Right lobe of liver (tissue), 6 donors: ENCODE results near the gene GAS5. TPM values are rescaled to one million over a fixed set of nuclear protein-coding genes. Genes with fewer than 3 reads are reported as not detected.

Experiments used
- ATAC-seq, 4 donors: fragments of 200-7000 bp; cut with Tn5 transposase; one replicate each; pipeline ENCODE4 v1.9.1; 2020; ENCODE audit warnings: mild to moderate bottlenecking in 4 of 4, moderate library complexity in 4 of 4
- DNase-seq, 3 donors: peaks; one replicate each; pipeline ENCODE4 v3.0.0-alpha.2; 2020
- H3K27ac ChIP-seq, 3 donors: fragments of 200-600 bp; one replicate each; pipeline ENCODE4 v1.8.0; 2022
- H3K27me3 ChIP-seq, 2 donors: fragments of 200-600 bp; one replicate each; pipeline ENCODE4 v1.8.0; 2022
- H3K36me3 ChIP-seq, 4 donors: fragments of 200-600 bp; sonication (generic) in 1 of 4; one replicate each; pipeline versions ENCODE4 v1.5.1 to v1.8.0; 2017 to 2022; ENCODE audit warnings: control low read depth in 1 of 4
- H3K4me1 ChIP-seq, 4 donors: fragments of 200-600 bp; sonication (generic) in 1 of 4; one replicate each; pipeline versions ENCODE4 v1.5.1 to v1.8.0; 2017 to 2022; ENCODE audit warnings: control low read depth in 1 of 4
- H3K4me3 ChIP-seq, 3 donors: fragments of 200-600 bp; one replicate each; pipeline ENCODE4 v1.8.0; 2022
- H3K9me3 ChIP-seq, 4 donors: fragments of 200-600 bp; sonication (generic) in 1 of 4; one replicate each; pipeline versions ENCODE4 v1.5.1 to v1.8.0; 2017 to 2022; ENCODE audit warnings: control low read depth in 1 of 4
- POLR2A ChIP-seq: fragments of 450-650 bp; IDR thresholded peaks from one replicate; pipeline ENCODE4 v1.6.1; 2017; ENCODE audit warnings: antibody characterized with exemption, mild to moderate bottlenecking
- WGBS: methylation state at CpG from one replicate; pipeline ENCODE4 v1.1.6; 2018; ENCODE audit warnings: low coverage, low lambda C conversion rate; ENCODE audit not compliant: insufficient coverage; ENCODE audit errors: missing lambda C conversion rate; 5-methylcytosine and 5-hydroxymethylcytosine counted together
- intact Hi-C, 2 donors: fragments of 100-400 bp; cut with DNase I; formaldehyde crosslinking; loops; one replicate each; pipeline versions ENCODE4 v1.11.2 to v1.14.1; 2022
- total RNA-seq, 6 experiments: library from RNA; depleted of rRNA in 2 of 6; stranded (reverse); fragments of >200 nt in 2 of 6; fragmentation: NEBNext Ultra II Directional in 3 of 6; extraction: Animal tissue kit (Norgen Biotek cat#: 25700) in 3 of 6; gene quantifications; one replicate each; pipeline versions ENCODE4 v1.1.0 to v1.2.4, GENCODE V29; 2016 to 2023
- TF ChIP-seq, protein P1 (sequence below), 4 donors: fragments of 200-600 bp in 3 of 4; fragments of 450-650 bp in 1 of 4; IDR thresholded peaks; one replicate each; pipeline versions ENCODE4 v1.5.1 to v1.8.0; 2016 to 2022; ENCODE audit warnings: antibody characterized with exemption in 4 of 4, mild to moderate bottlenecking in 2 of 4
- donor health status: DM: no; HTN: yes; CAD: no.
- donor health status: DM: no; HTN: no; CAD: no.
- donor health status: DM: no; HTN: no; CAD: no.
- donor health status: DM: no; HTN: yes; CAD: no.
- donor health status: DM: no; HTN: yes; CAD: no.

Gene GAS5
- total RNA-seq, 6 experiments from 2014 or later, result 37.4 to 85.2 (median 61.5) TPM

DNA sequence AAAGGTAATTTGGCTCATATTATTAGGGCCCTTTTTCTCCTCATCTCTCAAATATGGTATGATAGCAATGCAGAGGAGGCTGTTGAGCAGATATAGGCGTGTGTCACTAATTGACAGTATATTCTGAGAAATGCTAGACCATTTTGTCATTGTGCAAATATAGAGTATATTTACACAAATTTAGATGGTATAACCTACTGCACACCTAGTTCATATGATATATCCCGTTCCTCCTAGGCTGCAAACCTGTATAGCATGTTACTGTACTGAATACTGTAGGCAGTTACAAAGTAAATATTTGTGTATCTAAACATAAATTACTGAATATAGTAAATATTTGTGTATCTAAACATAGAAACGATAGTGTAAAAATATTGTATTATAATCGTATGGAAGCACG lies 8.9 kb upstream of the GAS5 start:
- WGBS, result 94% methylated on average over 5 of the region's 5 CpGs
- no peak for DNase-seq
- no peaks in the 10 kb centered on the region for H3K36me3 ChIP-seq
- H3K4me3 ChIP-seq, result no peak overlapping the region
- H3K27me3 ChIP-seq, result no peaks in the 10 kb centered on the region
- no peaks in the 10 kb centered on the region for H3K9me3 ChIP-seq
- H3K4me1 ChIP-seq, result no peaks in the 10 kb centered on the region
- no peak for ATAC-seq
- no peak overlapping the region for H3K27ac ChIP-seq
- TF ChIP-seq, protein P1, sequence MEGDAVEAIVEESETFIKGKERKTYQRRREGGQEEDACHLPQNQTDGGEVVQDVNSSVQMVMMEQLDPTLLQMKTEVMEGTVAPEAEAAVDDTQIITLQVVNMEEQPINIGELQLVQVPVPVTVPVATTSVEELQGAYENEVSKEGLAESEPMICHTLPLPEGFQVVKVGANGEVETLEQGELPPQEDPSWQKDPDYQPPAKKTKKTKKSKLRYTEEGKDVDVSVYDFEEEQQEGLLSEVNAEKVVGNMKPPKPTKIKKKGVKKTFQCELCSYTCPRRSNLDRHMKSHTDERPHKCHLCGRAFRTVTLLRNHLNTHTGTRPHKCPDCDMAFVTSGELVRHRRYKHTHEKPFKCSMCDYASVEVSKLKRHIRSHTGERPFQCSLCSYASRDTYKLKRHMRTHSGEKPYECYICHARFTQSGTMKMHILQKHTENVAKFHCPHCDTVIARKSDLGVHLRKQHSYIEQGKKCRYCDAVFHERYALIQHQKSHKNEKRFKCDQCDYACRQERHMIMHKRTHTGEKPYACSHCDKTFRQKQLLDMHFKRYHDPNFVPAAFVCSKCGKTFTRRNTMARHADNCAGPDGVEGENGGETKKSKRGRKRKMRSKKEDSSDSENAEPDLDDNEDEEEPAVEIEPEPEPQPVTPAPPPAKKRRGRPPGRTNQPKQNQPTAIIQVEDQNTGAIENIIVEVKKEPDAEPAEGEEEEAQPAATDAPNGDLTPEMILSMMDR (IDR thresholded peaks at IDR 0.05), result no peak
- no peak for TF ChIP-seq POLR2A
- intact Hi-C loops, result no loop called here

DNA sequence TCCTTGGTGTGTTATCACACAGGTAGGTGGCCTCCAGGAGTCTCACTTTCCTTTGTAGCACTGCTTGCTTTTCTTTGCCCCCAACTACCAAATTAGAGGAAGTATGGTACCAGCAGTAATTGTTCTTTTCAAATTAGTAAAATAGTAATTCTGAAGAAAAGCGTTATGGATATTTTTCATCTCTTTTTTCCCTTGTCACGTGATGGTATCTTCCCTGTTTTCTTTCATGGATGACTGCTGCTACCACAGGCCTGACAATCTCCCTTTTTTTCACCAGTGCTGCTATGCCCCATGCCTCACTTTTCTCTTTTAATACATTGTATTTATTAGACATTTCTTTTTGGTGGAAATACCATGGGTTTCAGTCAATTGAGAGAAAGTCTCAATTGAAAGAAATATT lies 3.7 kb upstream of the GAS5 start:
- intact Hi-C loops, result no loop called here
- DNase-seq (no peak), ATAC-seq (no peak)
- WGBS, result 69% methylated on average over 2 of the region's 2 CpGs
- no peaks in the 10 kb centered on the region for H3K27me3 ChIP-seq
- TF ChIP-seq, protein P1 (IDR thresholded peaks at IDR 0.05), result no peak
- TF ChIP-seq POLR2A, result no peak
- no peak overlapping the region for H3K4me3 ChIP-seq
- H3K36me3 ChIP-seq, result peaks cover 0 to 3% (median 0%) of the 10 kb centered on the region in 4 donors
- H3K4me1 ChIP-seq, result peaks cover 0 to 16% (median 5%) of the 10 kb centered on the region in 4 donors
- no peaks in the 10 kb centered on the region for H3K9me3 ChIP-seq
- H3K27ac ChIP-seq, result no peak overlapping the region

- Histone ChIP-seq H3K27ac (no peak overlapping the region), H3K9me3 (no peaks in the 10 kb centered on the region), H3K36me3 (peaks cover 0 to 7% (median under 1%) of the 10 kb centered on the region in 4 donors), H3K4me1 (peaks cover 0 to 20% (median 7%) of the 10 kb centered on the region in 4 donors), H3K4me3 (no peak overlapping the region), H3K27me3 (no peaks in the 10 kb centered on the region)
- DNase-seq (no peak), ATAC-seq (no peak)
- intact Hi-C loops, result no loop called here
- WGBS, result 82% methylated on average over 4 of the region's 5 CpGs
- TF ChIP-seq, protein P1 (IDR thresholded peaks at IDR 0.05), result no peak
- TF ChIP-seq POLR2A, result no peak
These were observed 3.3 kb upstream of the GAS5 start for GRCh38 chr1:173871091-173871490.

DNA sequence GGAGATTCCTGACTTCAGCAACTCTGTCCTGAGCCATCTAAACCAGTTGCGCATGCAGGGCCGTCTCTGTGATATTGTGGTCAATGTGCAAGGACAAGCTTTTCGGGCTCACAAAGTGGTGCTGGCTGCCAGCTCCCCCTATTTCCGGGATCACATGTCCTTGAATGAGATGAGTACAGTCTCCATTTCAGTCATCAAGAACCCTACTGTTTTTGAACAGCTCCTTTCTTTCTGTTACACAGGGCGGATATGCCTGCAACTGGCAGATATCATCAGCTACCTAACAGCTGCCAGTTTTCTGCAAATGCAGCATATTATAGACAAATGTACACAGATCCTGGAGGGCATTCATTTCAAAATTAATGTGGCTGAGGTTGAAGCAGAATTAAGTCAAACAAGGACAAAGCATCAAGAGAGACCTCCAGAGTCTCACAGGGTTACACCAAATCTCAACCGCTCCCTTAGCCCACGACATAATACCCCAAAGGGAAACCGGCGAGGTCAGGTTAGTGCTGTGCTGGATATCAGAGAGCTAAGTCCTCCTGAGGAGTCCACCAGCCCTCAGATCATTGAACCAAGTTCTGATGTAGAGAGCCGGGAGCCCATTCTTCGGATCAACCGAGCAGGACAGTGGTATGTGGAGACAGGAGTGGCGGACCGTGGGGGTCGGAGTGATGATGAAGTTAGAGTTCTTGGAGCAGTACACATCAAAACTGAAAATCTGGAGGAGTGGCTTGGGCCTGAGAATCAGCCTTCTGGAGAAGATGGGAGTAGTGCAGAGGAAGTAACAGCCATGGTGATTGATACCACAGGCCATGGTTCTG lies 2.7 kb upstream of the GAS5 start:
- H3K36me3 ChIP-seq, result peaks cover 0 to 14% (median 6%) of the 10 kb centered on the region in 4 donors
- ATAC-seq (no peak), DNase-seq (no peak)
- WGBS, result 43% methylated on average over 10 of the region's 15 CpGs
- H3K27me3 ChIP-seq, result no peaks in the 10 kb centered on the region
- H3K27ac ChIP-seq, result no peak overlapping the region
- intact Hi-C loops, result no loop called here
- TF ChIP-seq, protein P1 (IDR thresholded peaks at IDR 0.05), result no peak
- TF ChIP-seq POLR2A, result no peak
- H3K9me3 ChIP-seq, result no peaks in the 10 kb centered on the region
- H3K4me3 ChIP-seq, result no peak overlapping the region
- peaks cover 0 to 27% (median 10%) of the 10 kb centered on the region in 4 donors for H3K4me1 ChIP-seq
